GM13977 (cell line): ENCODE data around the gene KYNU.
"Not testable (repeated sequence)": the region's sequence is repeated elsewhere in the genome, so short reads cannot be mapped to it uniquely, and the experiment has no call there.

Experiments
- DNase-seq: peaks from one replicate; pipeline ENCODE4 v3.0.0; 2012; ENCODE audit warnings: low spot score
- CTCF ChIP-seq: IDR thresholded peaks from 2 replicates; pipeline ENCODE4 v1.5.1; 2012; ENCODE audit warnings: mild to moderate bottlenecking, control low read depth; ENCODE audit not compliant: insufficient read depth; ENCODE audit errors: extremely low read depth, missing control alignments
- in situ Hi-C: fragments of 300-500 bp; cut with MboI; formaldehyde crosslinking; loops from one replicate; pipeline ENCODE4 v1.12.0; 2022; ENCODE audit warnings: low sequenced_read_pairs, low pct_unique_long_range_greater_than_20kb, mixed read lengths, inconsistent platforms; ENCODE audit not compliant: unreplicated experiment

Gene KYNU

GRCh38 chr2:142862847-142863246 lies 14.6 kb upstream of the KYNU start:
- in situ Hi-C loops, result no loop called here
- TF ChIP-seq CTCF, result no peak
- no peak for DNase-seq

- in situ Hi-C loops, result no loop called here
- no peak for DNase-seq
- no peak for TF ChIP-seq CTCF
Measured at GRCh38 chr2:142863485-142863961, 13.9 kb upstream of the KYNU start.

DNA sequence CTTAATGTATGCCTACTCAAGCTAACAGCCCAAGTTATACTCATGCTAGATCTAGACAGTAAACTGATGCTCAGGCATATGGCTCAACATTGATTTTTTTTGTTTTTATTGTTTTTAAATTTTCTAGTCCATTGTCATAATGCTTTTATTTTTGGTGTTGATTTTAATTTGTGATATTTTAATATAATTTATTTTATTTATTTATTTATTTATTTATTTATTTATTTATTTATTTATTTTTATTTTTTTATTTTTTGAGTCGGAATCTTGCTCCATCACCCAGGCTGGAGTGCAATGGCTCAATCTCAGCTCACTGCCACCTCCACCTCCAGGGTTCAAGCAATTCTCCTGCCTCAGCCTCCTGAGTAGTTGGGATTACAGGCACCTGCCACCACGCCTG lies 12.9 kb upstream of the KYNU start:
- in situ Hi-C loops, result not testable (repeated sequence)

DNA sequence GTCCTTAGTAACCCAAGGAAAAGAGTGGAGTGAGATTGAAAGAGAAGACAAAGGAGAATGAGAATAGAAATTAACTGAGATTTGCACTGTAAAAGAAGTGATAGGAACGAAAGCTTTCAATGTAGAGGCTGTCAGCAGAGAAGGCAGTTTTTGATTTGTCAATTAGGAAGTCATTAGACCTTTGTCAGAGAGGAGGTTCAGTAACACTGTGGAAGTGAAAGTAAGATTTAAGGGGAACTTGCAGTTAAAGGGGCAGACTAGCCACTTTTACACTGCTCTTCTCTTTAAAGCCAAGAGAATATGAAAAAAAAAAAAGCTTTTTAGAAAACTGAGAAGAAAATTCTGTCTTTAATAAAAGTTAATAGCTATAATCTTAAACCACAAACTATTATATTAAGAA lies 11.5 kb upstream of the KYNU start:
- TF ChIP-seq CTCF, result no peak

More for the DNA sequence above, 12.9 kb upstream of the KYNU start:
- not testable (repeated sequence) for DNase-seq

DNA sequence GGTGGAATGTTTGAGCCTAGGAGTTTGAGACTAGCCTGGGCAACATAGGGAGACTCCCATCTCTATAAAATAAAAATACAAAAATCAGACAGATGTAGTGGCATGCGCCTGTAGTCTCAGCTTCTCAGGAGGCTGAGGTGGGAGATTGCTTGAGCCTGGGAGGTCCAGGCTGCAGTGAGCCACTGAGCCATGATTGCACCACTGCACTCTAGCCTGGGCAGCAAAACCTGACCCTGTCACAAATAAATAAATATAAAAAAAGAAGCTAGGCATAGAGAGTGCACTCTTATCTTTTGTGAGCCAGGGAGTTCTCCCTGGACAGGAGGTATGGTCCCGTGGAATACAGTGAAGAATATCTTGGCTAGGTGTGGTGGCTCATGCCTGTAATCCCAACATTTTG lies 11.0 kb upstream of the KYNU start:
- in situ Hi-C loops, result no loop called here
- no peak for DNase-seq
- TF ChIP-seq CTCF, result no peak

More for the DNA sequence above, 11.5 kb upstream of the KYNU start:
- DNase-seq, result peak; percentile 58
- in situ Hi-C loops, result no loop called here

- DNase-seq, result no peak
- TF ChIP-seq CTCF, result no peak
- in situ Hi-C loops, result no loop called here
Measured at GRCh38 chr2:142867136-142867535, 10.3 kb upstream of the KYNU start.

DNA sequence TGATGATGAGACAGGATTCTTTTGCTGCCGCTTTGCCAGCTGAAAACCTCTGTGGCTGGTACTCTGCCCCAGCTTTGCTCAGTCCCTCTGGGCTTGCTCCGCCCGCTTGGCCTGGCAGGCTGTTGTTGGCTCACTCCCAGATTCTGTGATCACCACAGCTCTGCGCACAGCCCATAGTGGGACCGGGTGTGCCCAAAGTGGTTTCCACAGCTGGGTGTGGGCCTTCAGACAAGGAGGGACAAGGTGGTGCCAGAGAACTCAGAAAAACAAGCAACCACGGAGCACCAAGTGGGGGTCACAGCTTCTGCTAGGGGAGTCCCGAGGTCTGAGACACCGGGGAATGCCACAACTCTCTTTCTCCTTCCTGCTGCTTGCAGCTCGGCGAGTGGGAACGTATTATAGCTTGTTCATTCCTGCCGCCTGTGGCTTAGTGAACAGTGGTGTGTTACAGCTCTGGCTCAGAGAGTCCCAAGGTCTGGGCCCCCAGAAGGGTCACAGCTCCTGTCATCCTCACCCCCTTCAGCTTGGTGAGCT lies 9.2 kb upstream of the KYNU start:
- DNase-seq, result no peak

DNA sequence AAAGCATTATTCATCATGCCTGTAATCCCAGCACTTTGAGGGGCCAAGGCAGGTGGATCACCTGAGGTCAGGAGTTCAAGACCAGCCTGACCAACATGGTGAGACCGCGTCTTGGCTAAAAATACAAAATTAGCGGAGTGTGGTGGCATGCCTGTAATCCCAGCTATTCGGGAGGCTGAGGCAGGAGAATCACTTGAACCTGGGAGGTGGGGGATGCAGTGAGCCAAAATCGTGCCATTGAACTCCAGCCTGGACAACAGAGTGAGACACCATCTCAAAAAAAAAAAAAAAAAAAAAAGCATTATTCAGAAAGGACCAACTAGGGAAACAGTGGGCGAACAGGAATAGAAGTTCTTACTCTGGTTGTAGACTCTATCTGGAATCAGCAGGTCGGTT lies 8.4 kb upstream of the KYNU start:
- DNase-seq, in situ Hi-C loops: not testable (repeated sequence)

More for the DNA sequence above, 9.2 kb upstream of the KYNU start:
- TF ChIP-seq CTCF, result no peak
- in situ Hi-C loops, result no loop called here
